Dermis microvascular lymphatic vessel endothelial cell (primary cell): ENCODE data around the gene AP1AR. TPM values are rescaled to one million over a fixed set of nuclear protein-coding genes. Genes with fewer than 3 reads are reported as not detected.
"Not testable (repeated sequence)": the region's sequence is repeated elsewhere in the genome, so short reads cannot be mapped to it uniquely, and the experiment has no call there.

Experiments
- DNase-seq, 2 donors: peaks; one replicate each; pipeline versions ENCODE4 v3.0.0 to v3.0.0-alpha.2; 2010; ENCODE audit warnings: low read depth in 2 of 2
- total RNA-seq: library from RNA; depleted of rRNA; stranded (reverse); fragments of >200 nt; gene quantifications from 2 replicates; pipeline ENCODE4 v1.2.1, GENCODE V29; 2014

Gene AP1AR
- 25.7 and 27.6 TPM in 2 replicates for total RNA-seq

- DNase-seq = peak; percentile 38 to 87
These were observed at the start of gene AP1AR for GRCh38 chr4:112231779-112232713. Gene AP1AR (plus strand): TSS chr4:112231787. CDS start chr4:112232092, 305 bp downstream.

GRCh38 chr4:112182604-112183003, 49.0 kb upstream of the AP1AR start:
- no peak for DNase-seq

GRCh38 chr4:112183252-112183651, 48.3 kb upstream of the AP1AR start:
- DNase-seq = no peak

- no peak for DNase-seq
These were observed 47.1 kb upstream of the AP1AR start for GRCh38 chr4:112184438-112184837.

GRCh38 chr4:112185334-112185733, 46.3 kb upstream of the AP1AR start:
- no peak for DNase-seq

- no peak for DNase-seq
These were observed 45.6 kb upstream of the AP1AR start for GRCh38 chr4:112185740-112186670.

GRCh38 chr4:112189754-112190153, 41.8 kb upstream of the AP1AR start:
- DNase-seq = peak; percentile 10 to 38

- DNase-seq = no peak
These were observed 40.9 kb upstream of the AP1AR start for GRCh38 chr4:112190684-112191083.

- DNase-seq = no peak
These were observed 35.1 kb upstream of the AP1AR start for GRCh38 chr4:112196461-112196860.

- DNase-seq = no peak
These were observed 32.5 kb upstream of the AP1AR start for GRCh38 chr4:112199041-112199440.

- DNase-seq = no peak
These were observed 29.6 kb upstream of the AP1AR start for GRCh38 chr4:112201915-112202505.

- DNase-seq = no peak
These were observed 28.0 kb upstream of the AP1AR start for GRCh38 chr4:112203593-112203992.

- no peak for DNase-seq
These were observed 25.2 kb upstream of the AP1AR start for GRCh38 chr4:112206431-112206830.

GRCh38 chr4:112208137-112209095, 23.2 kb upstream of the AP1AR start:
- DNase-seq = not testable (repeated sequence)

- DNase-seq = no peak
These were observed 20.8 kb upstream of the AP1AR start for GRCh38 chr4:112210777-112211176.

- DNase-seq = no peak
These were observed 18.5 kb upstream of the AP1AR start for GRCh38 chr4:112213091-112213490.

GRCh38 chr4:112213856-112214255, 17.7 kb upstream of the AP1AR start:
- peak; percentile 24 to 35 for DNase-seq

- peak; percentile 30 to 56 for DNase-seq
These were observed 17.0 kb upstream of the AP1AR start for GRCh38 chr4:112214390-112215264.

- DNase-seq = no peak
These were observed 11.7 kb upstream of the AP1AR start for GRCh38 chr4:112219826-112220366.
